Gastroesophageal sphincter (tissue), 4 donors: Measurements from ENCODE around the gene FUBP1. TPM values are rescaled to one million over a fixed set of nuclear protein-coding genes. Genes with fewer than 3 reads are reported as not detected.
"Not testable (repeated sequence)": the region's sequence is repeated elsewhere in the genome, so short reads cannot be mapped to it uniquely, and the experiment has no call there.

Source experiments
- ATAC-seq: fragments of 150-250 bp; one replicate; pipeline ENCODE4 v1.9.1; 2016; ENCODE audit warnings: mild to moderate bottlenecking, moderate library complexity
- H3K27ac ChIP-seq, 4 donors: fragments of 200-600 bp; sonication (generic) in 3 of 4; 1 replicate in 3 of 4; 2 replicates in 1 of 4; pipeline ENCODE4 v1.5.1; 2016 to 2019
- H3K27me3 ChIP-seq: fragments of 200-600 bp; sonication (generic); one replicate; pipeline ENCODE4 v1.5.1; 2019
- H3K36me3 ChIP-seq, 2 donors: fragments of 200-600 bp; sonication (generic); one replicate each; pipeline ENCODE4 v1.5.1; 2019; ENCODE audit warnings: control low read depth in 1 of 2
- H3K4me1 ChIP-seq, 3 donors: fragments of 200-600 bp; sonication (generic); 1 replicate in 2 of 3; 2 replicates in 1 of 3; pipeline ENCODE4 v1.5.1; 2016 to 2019; ENCODE audit warnings: control low read depth in 2 of 3
- H3K4me3 ChIP-seq, 2 donors: fragments of 200-600 bp; sonication (generic); one replicate each; pipeline ENCODE4 v1.5.1; 2019; ENCODE audit warnings: mild to moderate bottlenecking in 1 of 2, moderate library complexity in 1 of 2
- H3K9me3 ChIP-seq, 3 donors: fragments of 200-600 bp; sonication (generic); one replicate each; pipeline ENCODE4 v1.5.1; 2017 to 2019; ENCODE audit warnings: control low read depth in 2 of 3
- CTCF ChIP-seq, 4 experiments: fragments of 200-600 bp in 2 of 4; fragments of 450-650 bp in 2 of 4; sonication (generic) in 1 of 4; IDR thresholded peaks; one replicate each; pipeline ENCODE4 v1.5.1; 2017 to 2019; ENCODE audit warnings: antibody characterized with exemption in 4 of 4, mild to moderate bottlenecking in 2 of 4, moderate library complexity in 2 of 4
- EP300 ChIP-seq: sonication (generic); formaldehyde crosslinking; IDR thresholded peaks from one replicate; pipeline ENCODE4 v1.6.1; 2017; ENCODE audit warnings: antibody characterized with exemption, mild to moderate bottlenecking
- POLR2A ChIP-seq, 2 donors: fragments of 450-650 bp; IDR thresholded peaks; one replicate each; pipeline ENCODE4 v1.6.1; 2017; ENCODE audit warnings: antibody characterized with exemption in 2 of 2, mild to moderate bottlenecking in 2 of 2, moderate library complexity in 1 of 2
- POLR2AphosphoS5 ChIP-seq: sonication (generic); formaldehyde crosslinking; IDR thresholded peaks from one replicate; pipeline ENCODE4 v1.6.1; 2017; ENCODE audit warnings: antibody characterized with exemption
- WGBS, 2 donors: methylation state at CpG; one replicate each; pipeline ENCODE4 v1.1.5; 2018; ENCODE audit warnings: low coverage in 1 of 2; 5-methylcytosine and 5-hydroxymethylcytosine counted together
- total RNA-seq, 4 donors: library from RNA; depleted of rRNA; stranded (reverse); fragments of >200 nt; gene quantifications; one replicate each; pipeline ENCODE4 v1.1.0, GENCODE V29; 2016

The FUBP1 gene
- 100 to 1,000 TPM in 1 of 4 donors, 10 to 100 TPM in 3; 46.9 to 135 (median 68.5) TPM for total RNA-seq

- peaks cover 0 to 66% (median 17%) of the 10 kb centered on the region in 3 donors for H3K4me1 ChIP-seq
- H3K9me3 ChIP-seq, result no peaks in the 10 kb centered on the region
- WGBS, 2 donors, result 0 to 2% methylated on average over 35 to 42 of the region's 57 CpGs
- no peaks in the 10 kb centered on the region for H3K36me3 ChIP-seq
- H3K27me3 ChIP-seq, result no peaks in the 10 kb centered on the region
- H3K4me3 ChIP-seq, result peak within 1 kb of the TSS; percentile 80 to 88
- ATAC-seq, result peak; percentile 93
- peak within 1 kb of the TSS; percentile 96 to 98 (median 96) for H3K27ac ChIP-seq
- peak; percentile 52 for TF ChIP-seq POLR2A (IDR thresholded peaks at IDR 0.05)
- TF ChIP-seq CTCF (IDR thresholded peaks at IDR 0.05), result peak; percentile 58 to 89 (median 85)
- TF ChIP-seq POLR2AphosphoS5, result peak; percentile 81
- no peak for TF ChIP-seq EP300
Measured at GRCh38 chr1:77978969-77979876, at the start of gene FUBP1. TSS of gene FUBP1 (minus strand) at chr1:77979072. CDS start at chr1:77979004, 68 bp downstream.

- H3K27ac ChIP-seq, ATAC-seq: not testable (repeated sequence)
- WGBS, 2 donors, result 89 to 90% methylated on average over 2 to 3 of the region's 4 CpGs
Measured at GRCh38 chr1:78021134-78021533, 42.3 kb upstream of the FUBP1 start.

GRCh38 chr1:78019024-78019423 is 40.2 kb upstream of the FUBP1 start:
- ATAC-seq, result no peak
- peaks cover 0 to 25% (median 0%) of the 10 kb centered on the region in 3 donors for H3K4me1 ChIP-seq
- 73 to 92% methylated on average over 1 of the region's 1 CpG for WGBS, 2 donors
- H3K4me3 ChIP-seq, result no peak overlapping the region
- no peak overlapping the region for H3K27ac ChIP-seq
- TF ChIP-seq CTCF (IDR thresholded peaks at IDR 0.05), result no peak
- no peak for TF ChIP-seq POLR2A (IDR thresholded peaks at IDR 0.05)
- TF ChIP-seq POLR2AphosphoS5, result no peak
- TF ChIP-seq EP300, result no peak
- no peaks in the 10 kb centered on the region for H3K27me3 ChIP-seq
- peaks cover 0 to 40% of the 10 kb centered on the region in 2 donors for H3K36me3 ChIP-seq
- H3K9me3 ChIP-seq, result no peaks in the 10 kb centered on the region

More at GRCh38 chr1:78021134-78021533, 42.3 kb upstream of the FUBP1 start:
- not testable (repeated sequence) for H3K27me3 ChIP-seq, H3K4me3 ChIP-seq, H3K9me3 ChIP-seq, H3K4me1 ChIP-seq
- H3K36me3 ChIP-seq, result peaks cover 0 to 21% of the 10 kb centered on the region in 2 donors

GRCh38 chr1:78015148-78015547 is 36.3 kb upstream of the FUBP1 start:
- TF ChIP-seq EP300 (no peak), POLR2AphosphoS5 (no peak), CTCF (IDR thresholded peaks at IDR 0.05) (no peak), POLR2A (IDR thresholded peaks at IDR 0.05) (no peak)
- H3K27me3 ChIP-seq, result no peaks in the 10 kb centered on the region
- no peak for ATAC-seq
- peak overlapping the region in 1 of 4 donors; percentile 5 for H3K27ac ChIP-seq
- H3K9me3 ChIP-seq, result no peaks in the 10 kb centered on the region
- no peak overlapping the region for H3K4me3 ChIP-seq
- peaks cover 0 to 41% (median 0%) of the 10 kb centered on the region in 3 donors for H3K4me1 ChIP-seq
- peaks cover 0 to 52% of the 10 kb centered on the region in 2 donors for H3K36me3 ChIP-seq

- H3K36me3 ChIP-seq, result peaks cover 0 to 30% of the 10 kb centered on the region in 2 donors
- H3K9me3 ChIP-seq, result no peaks in the 10 kb centered on the region
- TF ChIP-seq POLR2AphosphoS5 (no peak), POLR2A (IDR thresholded peaks at IDR 0.05) (no peak), EP300 (no peak), CTCF (IDR thresholded peaks at IDR 0.05) (no peak)
- ATAC-seq, result no peak
- no peaks in the 10 kb centered on the region for H3K27me3 ChIP-seq
- peaks cover 0 to 62% (median 2%) of the 10 kb centered on the region in 3 donors for H3K4me1 ChIP-seq
- WGBS, 2 donors, result 37 to 81% methylated on average over 2 of the region's 2 CpGs
- H3K4me3 ChIP-seq, result peak overlapping the region in 1 of 2 donors; percentile 23
- peak overlapping the region in 3 of 4 donors; percentile 18 to 91 (median 56) for H3K27ac ChIP-seq
Measured at GRCh38 chr1:78011050-78011449, 32.2 kb upstream of the FUBP1 start.
